Measurements from ENCODE around the gene KIAA1191. TPM values are rescaled to one million over a fixed set of nuclear protein-coding genes. Genes with fewer than 3 reads are reported as not detected.
A peak's percentile ranks its signal among the peaks of the same experiment; 100 is the strongest.

The KIAA1191 gene
- total and polyA plus RNA-seq, 5 donors, result 70.5 to 99.7 (median 96.9) TPM

GRCh38 chr5:176364765-176365350, 3.3 kb upstream of the KIAA1191 start:
- intact Hi-C loops (cut with DNase I), result no loop called here
- H3K9me3 ChIP-seq (ENCODE audit: control insufficient read depth, low read length), result no peaks in the 10 kb centered on the region
- H3K4me1 ChIP-seq (ENCODE audit: control insufficient read depth, insufficient read depth, low read length), result peaks cover 3% of the 10 kb centered on the region
- H3K27me3 ChIP-seq (ENCODE audit: control insufficient read depth, insufficient read depth), result no peaks in the 10 kb centered on the region
- peak overlapping the region; percentile 40 for H3K4me3 ChIP-seq (ENCODE audit: low read length)
- peak overlapping the region; percentile 49 for H3K27ac ChIP-seq (ENCODE audit: low read length)
- no peak for ATAC-seq
- WGBS, result 26% methylated on average over 28 of the region's 28 CpGs
- no peak for DNase-seq

DNA sequence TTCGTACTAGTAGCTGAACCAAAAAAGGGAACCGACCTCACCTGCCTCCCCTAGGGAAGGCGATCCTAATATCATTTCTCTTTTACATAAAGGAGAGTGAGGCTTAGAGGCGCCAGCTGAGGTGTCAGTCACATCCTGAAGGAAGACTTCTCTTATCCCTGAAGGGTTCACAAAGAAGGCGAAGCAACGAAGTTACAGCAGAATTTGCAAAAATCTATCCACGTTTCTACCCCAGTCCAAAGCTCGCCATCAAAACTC, 598 bp upstream of the KIAA1191 start:
- H3K27me3 ChIP-seq (ENCODE audit: control insufficient read depth, insufficient read depth), result no peaks in the 10 kb centered on the region
- H3K4me1 ChIP-seq (ENCODE audit: control insufficient read depth, insufficient read depth, low read length), result peaks cover 3% of the 10 kb centered on the region
- intact Hi-C loops (cut with DNase I), result no loop called here
- WGBS, result 69% methylated on average over 8 of the region's 8 CpGs
- DNase-seq (no peak), ATAC-seq (no peak)
- H3K9me3 ChIP-seq (ENCODE audit: control insufficient read depth, low read length), result no peaks in the 10 kb centered on the region
- peak overlapping the region; percentile 19 for H3K27ac ChIP-seq (ENCODE audit: low read length)
- H3K4me3 ChIP-seq (ENCODE audit: low read length), result peak overlapping the region; percentile 63

- Histone ChIP-seq H3K27ac (ENCODE audit: low read length) (peak overlapping the region; percentile 22), H3K27me3 (ENCODE audit: control insufficient read depth, insufficient read depth) (no peaks in the 10 kb centered on the region), H3K4me3 (ENCODE audit: low read length) (peak overlapping the region; percentile 63), H3K4me1 (ENCODE audit: control insufficient read depth, insufficient read depth, low read length) (no peaks in the 10 kb centered on the region), H3K9me3 (ENCODE audit: control insufficient read depth, low read length) (no peaks in the 10 kb centered on the region)
- peak in 1 of 2 donors; percentile 1 for ATAC-seq
- intact Hi-C loops (cut with DNase I), result no loop called here
- 2% methylated on average over 27 of the region's 27 CpGs for WGBS
- peak in 1 of 3 donors; percentile 67 for DNase-seq
These were observed 599 bp downstream of the KIAA1191 start for GRCh38 chr5:176360894-176361436.

GRCh38 chr5:176359658-176360057, 1.9 kb downstream of the KIAA1191 start:
- no peaks in the 10 kb centered on the region for H3K9me3 ChIP-seq (ENCODE audit: control insufficient read depth, low read length)
- H3K27me3 ChIP-seq (ENCODE audit: control insufficient read depth, insufficient read depth), result no peaks in the 10 kb centered on the region
- no peak overlapping the region for H3K4me3 ChIP-seq (ENCODE audit: low read length)
- no peak overlapping the region for H3K27ac ChIP-seq (ENCODE audit: low read length)
- no peak for ATAC-seq
- intact Hi-C loops (cut with DNase I), result no loop called here
- no peak for DNase-seq
- H3K4me1 ChIP-seq (ENCODE audit: control insufficient read depth, insufficient read depth, low read length), result no peaks in the 10 kb centered on the region
- 63% methylated on average over 4 of the region's 4 CpGs for WGBS

GRCh38 chr5:176356179-176356566, 5.4 kb downstream of the KIAA1191 start:
- WGBS, result 91% methylated on average over 3 of the region's 3 CpGs
- no peaks in the 10 kb centered on the region for H3K27me3 ChIP-seq (ENCODE audit: control insufficient read depth, insufficient read depth)
- intact Hi-C loops (cut with DNase I), result no loop called here
- no peaks in the 10 kb centered on the region for H3K9me3 ChIP-seq (ENCODE audit: control insufficient read depth, low read length)
- no peak for DNase-seq
- H3K4me3 ChIP-seq (ENCODE audit: low read length), result no peak overlapping the region
- no peak for ATAC-seq
- no peaks in the 10 kb centered on the region for H3K4me1 ChIP-seq (ENCODE audit: control insufficient read depth, insufficient read depth, low read length)
- H3K27ac ChIP-seq (ENCODE audit: low read length), result no peak overlapping the region

DNA sequence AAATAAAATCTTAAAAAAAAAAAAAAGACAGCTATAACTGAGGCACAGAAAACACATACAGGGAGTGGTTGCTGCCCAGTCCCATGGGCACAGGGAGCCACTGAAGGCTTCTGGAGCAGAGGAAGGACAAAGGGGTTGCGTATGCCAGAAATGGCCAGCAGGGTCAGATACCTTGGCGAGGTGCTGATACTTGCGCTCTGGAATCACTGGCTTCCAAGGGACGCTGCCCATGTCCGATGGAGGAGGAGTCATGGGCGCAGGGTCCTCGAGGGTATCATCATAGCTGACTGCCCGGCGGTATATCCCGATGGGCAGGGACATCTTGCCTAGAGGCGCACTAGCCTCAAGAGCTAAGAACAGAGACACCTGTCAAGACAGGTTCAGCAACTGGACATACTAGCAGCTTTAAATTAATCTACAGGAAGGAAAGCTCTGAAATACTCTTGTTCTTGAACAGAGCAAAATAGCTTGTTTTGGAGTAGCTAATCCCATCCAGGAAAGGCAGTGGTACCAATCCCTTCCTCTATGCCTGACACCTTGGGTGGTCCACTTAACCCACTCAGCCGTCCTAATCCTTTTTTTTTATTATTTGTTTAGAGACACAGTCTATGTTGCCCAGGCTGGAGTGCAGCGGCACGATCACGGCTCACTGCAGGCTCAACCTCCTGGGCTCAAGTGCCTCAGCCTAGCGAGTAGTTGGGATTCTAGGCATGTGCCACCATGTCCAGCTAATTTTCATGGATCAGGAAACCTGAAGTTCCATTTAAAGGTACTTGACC, 6.0 kb downstream of the KIAA1191 start:
- no peak for ATAC-seq

GRCh38 chr5:176353533-176353932, 8.0 kb downstream of the KIAA1191 start:
- no peaks in the 10 kb centered on the region for H3K9me3 ChIP-seq (ENCODE audit: control insufficient read depth, low read length)
- no peak overlapping the region for H3K4me3 ChIP-seq (ENCODE audit: low read length)
- 97% methylated on average over 4 of the region's 4 CpGs for WGBS
- H3K27me3 ChIP-seq (ENCODE audit: control insufficient read depth, insufficient read depth), result no peaks in the 10 kb centered on the region
- H3K27ac ChIP-seq (ENCODE audit: low read length), result no peak overlapping the region
- H3K4me1 ChIP-seq (ENCODE audit: control insufficient read depth, insufficient read depth, low read length), result no peaks in the 10 kb centered on the region
- intact Hi-C loops (cut with DNase I), result no loop called here
- ATAC-seq (no peak), DNase-seq (no peak)

More for the DNA sequence above, 6.0 kb downstream of the KIAA1191 start:
- Histone ChIP-seq H3K27me3 (ENCODE audit: control insufficient read depth, insufficient read depth) (no peaks in the 10 kb centered on the region), H3K4me3 (ENCODE audit: low read length) (no peak overlapping the region), H3K27ac (ENCODE audit: low read length) (no peak overlapping the region), H3K9me3 (ENCODE audit: control insufficient read depth, low read length) (no peaks in the 10 kb centered on the region), H3K4me1 (ENCODE audit: control insufficient read depth, insufficient read depth, low read length) (no peaks in the 10 kb centered on the region)
- no peak for DNase-seq
- 91% methylated on average over 16 of the region's 16 CpGs for WGBS
- intact Hi-C loops (cut with DNase I), result no loop called here

GRCh38 chr5:176352116-176352878, 9.3 kb downstream of the KIAA1191 start:
- WGBS, result 94% methylated on average over 5 of the region's 5 CpGs
- no peak overlapping the region for H3K27ac ChIP-seq (ENCODE audit: low read length)
- ATAC-seq (no peak), DNase-seq (no peak)
- H3K4me3 ChIP-seq (ENCODE audit: low read length), result no peak overlapping the region
- no peaks in the 10 kb centered on the region for H3K4me1 ChIP-seq (ENCODE audit: control insufficient read depth, insufficient read depth, low read length)
- intact Hi-C loops (cut with DNase I), result no loop called here
- no peaks in the 10 kb centered on the region for H3K27me3 ChIP-seq (ENCODE audit: control insufficient read depth, insufficient read depth)
- no peaks in the 10 kb centered on the region for H3K9me3 ChIP-seq (ENCODE audit: control insufficient read depth, low read length)

GRCh38 chr5:176350416-176350815, 11.1 kb downstream of the KIAA1191 start:
- WGBS, result 95% methylated on average over 8 of the region's 8 CpGs
- ATAC-seq (no peak), DNase-seq (no peak)
- Histone ChIP-seq H3K27me3 (ENCODE audit: control insufficient read depth, insufficient read depth) (no peaks in the 10 kb centered on the region), H3K27ac (ENCODE audit: low read length) (no peak overlapping the region), H3K4me3 (ENCODE audit: low read length) (no peak overlapping the region), H3K9me3 (ENCODE audit: control insufficient read depth, low read length) (no peaks in the 10 kb centered on the region), H3K4me1 (ENCODE audit: control insufficient read depth, insufficient read depth, low read length) (no peaks in the 10 kb centered on the region)
- intact Hi-C loops (cut with DNase I), result no loop called here

DNA sequence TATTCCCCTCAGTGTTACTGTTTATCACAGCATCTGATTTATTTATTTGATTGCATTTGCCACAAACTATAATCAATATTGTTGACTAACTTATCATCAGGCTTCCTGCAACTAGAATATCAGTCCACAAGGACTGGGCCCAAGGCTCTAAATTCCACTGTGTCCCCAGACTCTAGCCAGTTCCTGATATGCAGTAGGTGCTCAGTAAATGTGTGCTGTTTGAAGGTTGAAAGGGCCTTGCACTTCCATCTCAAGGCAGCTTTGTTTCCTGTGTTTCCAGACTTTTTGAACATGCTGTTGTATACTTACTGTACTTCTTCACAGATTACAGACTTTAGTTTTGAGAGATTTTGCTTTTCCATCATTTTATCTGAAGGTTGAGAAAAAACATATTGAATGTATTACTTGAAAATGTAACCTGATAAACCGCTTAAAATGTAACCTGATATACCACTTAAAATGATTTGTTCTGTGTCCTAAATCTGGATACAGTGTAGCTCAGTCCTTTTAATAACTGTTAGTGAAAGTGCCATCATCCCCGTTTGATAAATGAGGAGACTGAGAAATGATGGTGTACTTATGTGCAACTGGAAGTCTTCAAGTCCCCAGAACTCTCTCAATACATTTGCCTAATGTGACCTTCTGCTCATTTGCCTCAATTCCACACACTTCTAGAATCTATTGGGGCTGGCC, 18.7 kb downstream of the KIAA1191 start:
- WGBS, result 50% methylated on average over 2 of the region's 2 CpGs
- ATAC-seq (no peak), DNase-seq (no peak)
- no peaks in the 10 kb centered on the region for H3K9me3 ChIP-seq (ENCODE audit: control insufficient read depth, low read length)
- no peaks in the 10 kb centered on the region for H3K27me3 ChIP-seq (ENCODE audit: control insufficient read depth, insufficient read depth)
- no peak overlapping the region for H3K27ac ChIP-seq (ENCODE audit: low read length)
- no peaks in the 10 kb centered on the region for H3K4me1 ChIP-seq (ENCODE audit: control insufficient read depth, insufficient read depth, low read length)
- H3K4me3 ChIP-seq (ENCODE audit: low read length), result no peak overlapping the region
- intact Hi-C loops (cut with DNase I), result no loop called here

DNA sequence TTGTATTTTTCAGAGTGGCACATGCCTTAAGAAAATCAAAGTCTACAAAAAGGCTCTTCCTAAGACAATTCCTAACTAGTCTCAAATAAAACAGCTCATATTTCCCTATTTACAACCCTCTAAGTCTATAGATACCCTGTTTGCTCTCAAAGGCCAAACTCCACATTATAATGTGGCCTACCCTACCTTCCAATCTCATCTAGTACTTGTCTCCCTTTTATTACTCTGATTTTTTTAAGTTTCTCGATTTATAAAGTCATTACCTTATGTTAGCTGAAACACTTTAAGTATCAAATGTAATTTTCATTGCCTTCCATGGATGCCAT, 19.4 kb downstream of the KIAA1191 start:
- no peak overlapping the region for H3K4me3 ChIP-seq (ENCODE audit: low read length)
- H3K27me3 ChIP-seq (ENCODE audit: control insufficient read depth, insufficient read depth), result no peaks in the 10 kb centered on the region
- 95% methylated on average over 1 of the region's 1 CpG for WGBS
- no peaks in the 10 kb centered on the region for H3K4me1 ChIP-seq (ENCODE audit: control insufficient read depth, insufficient read depth, low read length)
- ATAC-seq (no peak), DNase-seq (no peak)
- no peak overlapping the region for H3K27ac ChIP-seq (ENCODE audit: low read length)
- intact Hi-C loops (cut with DNase I), result no loop called here
- H3K9me3 ChIP-seq (ENCODE audit: control insufficient read depth, low read length), result no peaks in the 10 kb centered on the region

Data from right cardiac atrium (tissue), 5 donors.